HEK293 (cell line): ENCODE data around the gene CRY1.

Experiments used
- GLIS2 ChIP-seq: fragments of 450-650 bp; formaldehyde crosslinking; IDR thresholded peaks from 2 replicates; pipeline ENCODE4 v1.5.1; 2016; ENCODE audit warnings: missing biosample characterization, missing genetic modification characterization
- KLF10 ChIP-seq: fragments of 450-650 bp; IDR thresholded peaks from 2 replicates; pipeline ENCODE4 v1.5.1; 2018; ENCODE audit warnings: missing biosample characterization, mild to moderate bottlenecking, missing genetic modification characterization
- KLF16 ChIP-seq: fragments of 450-650 bp; formaldehyde crosslinking; IDR thresholded peaks from 2 replicates; pipeline ENCODE4 v1.5.1; 2017; ENCODE audit warnings: missing biosample characterization, missing genetic modification characterization
- MYNN ChIP-seq: fragments of 450-650 bp; formaldehyde crosslinking; IDR thresholded peaks from 2 replicates; pipeline ENCODE4 v1.5.1; 2016; ENCODE audit warnings: missing biosample characterization, missing genetic modification characterization, borderline replicate concordance
- REST ChIP-seq: fragments of 450-650 bp; formaldehyde crosslinking; IDR thresholded peaks from 2 replicates; pipeline ENCODE4 v1.5.1; 2016; ENCODE audit warnings: missing biosample characterization, missing genetic modification characterization
- SP3 ChIP-seq: fragments of 450-650 bp; formaldehyde crosslinking; IDR thresholded peaks from 2 replicates; pipeline ENCODE4 v1.5.1; 2016; ENCODE audit warnings: missing biosample characterization, missing genetic modification characterization
- TRIM28 ChIP-seq: IDR thresholded peaks from 2 replicates; pipeline ENCODE4 v1.6.1; 2011; ENCODE audit warnings: low read length, control low read depth, borderline replicate concordance
- ZBTB17 ChIP-seq: fragments of 450-650 bp; formaldehyde crosslinking; IDR thresholded peaks from 2 replicates; pipeline ENCODE4 v1.5.1; 2016; ENCODE audit warnings: missing biosample characterization, missing genetic modification characterization
- ZBTB20 ChIP-seq: fragments of 450-650 bp; formaldehyde crosslinking; IDR thresholded peaks from 2 replicates; pipeline ENCODE4 v1.5.1; 2016; ENCODE audit warnings: missing biosample characterization, missing genetic modification characterization
- ZFP37 ChIP-seq: fragments of 450-650 bp; formaldehyde crosslinking; IDR thresholded peaks from 2 replicates; pipeline ENCODE4 v1.5.1; 2016; ENCODE audit warnings: missing biosample characterization, missing genetic modification characterization
- ZFP41 ChIP-seq: fragments of 450-650 bp; formaldehyde crosslinking; IDR thresholded peaks from 2 replicates; pipeline ENCODE4 v1.5.1; 2016; ENCODE audit warnings: missing biosample characterization, missing genetic modification characterization, borderline replicate concordance
- ZFP69B ChIP-seq: fragments of 450-650 bp; formaldehyde crosslinking; IDR thresholded peaks from 2 replicates; pipeline ENCODE4 v1.5.1; 2016; ENCODE audit warnings: missing biosample characterization, missing genetic modification characterization
- ZIC2 ChIP-seq: fragments of 450-650 bp; formaldehyde crosslinking; IDR thresholded peaks from 2 replicates; pipeline ENCODE4 v1.5.1; 2016; ENCODE audit warnings: missing biosample characterization, missing genetic modification characterization
- ZNF10 ChIP-seq: fragments of 450-650 bp; formaldehyde crosslinking; IDR thresholded peaks from 2 replicates; pipeline ENCODE4 v1.5.1; 2017; ENCODE audit warnings: missing biosample characterization, missing genetic modification characterization
- ZNF132 ChIP-seq: fragments of 450-650 bp; formaldehyde crosslinking; IDR thresholded peaks from 2 replicates; pipeline ENCODE4 v1.5.1; 2017; ENCODE audit warnings: missing biosample characterization, missing genetic modification characterization, borderline replicate concordance
- ZNF324 ChIP-seq: fragments of 450-650 bp; formaldehyde crosslinking; IDR thresholded peaks from 2 replicates; pipeline ENCODE4 v1.5.1; 2016; ENCODE audit warnings: missing biosample characterization, missing genetic modification characterization
- ZNF341 ChIP-seq: fragments of 450-650 bp; formaldehyde crosslinking; IDR thresholded peaks from 2 replicates; pipeline ENCODE4; 2016; ENCODE audit warnings: low read depth, missing biosample characterization, missing genetic modification characterization
- ZNF366 ChIP-seq: fragments of 450-650 bp; formaldehyde crosslinking; conservative IDR thresholded peaks from 2 replicates; pipeline ENCODE4 v1.5.1; 2016; ENCODE audit warnings: missing biosample characterization, missing genetic modification characterization
- ZNF391 ChIP-seq: fragments of 450-650 bp; formaldehyde crosslinking; IDR thresholded peaks from 2 replicates; pipeline ENCODE4 v1.5.1; 2016; ENCODE audit warnings: low read depth, missing biosample characterization, missing genetic modification characterization, borderline replicate concordance
- ZNF501 ChIP-seq: fragments of 450-650 bp; formaldehyde crosslinking; IDR thresholded peaks from 2 replicates; pipeline ENCODE4 v1.5.1; 2016; ENCODE audit warnings: missing biosample characterization, missing genetic modification characterization
- ZNF548 ChIP-seq: fragments of 450-650 bp; formaldehyde crosslinking; IDR thresholded peaks from 2 replicates; pipeline ENCODE4 v1.5.1; 2016; ENCODE audit warnings: missing biosample characterization, missing genetic modification characterization
- ZNF610 ChIP-seq: fragments of 450-650 bp; formaldehyde crosslinking; IDR thresholded peaks from 2 replicates; pipeline ENCODE4 v1.5.1; 2016; ENCODE audit warnings: missing biosample characterization, missing genetic modification characterization, borderline replicate concordance
- ZNF664 ChIP-seq: fragments of 450-650 bp; formaldehyde crosslinking; IDR thresholded peaks from 2 replicates; pipeline ENCODE4 v1.5.1; 2016; ENCODE audit warnings: missing biosample characterization, missing genetic modification characterization
- ZNF692 ChIP-seq: fragments of 450-650 bp; formaldehyde crosslinking; IDR thresholded peaks from 2 replicates; pipeline ENCODE4 v1.5.1; 2016; ENCODE audit warnings: missing biosample characterization, missing genetic modification characterization
- TF ChIP-seq, protein P1 (sequence below): fragments of 450-650 bp; formaldehyde crosslinking; IDR thresholded peaks from 2 replicates; pipeline ENCODE4 v1.5.1; 2017; ENCODE audit warnings: missing biosample characterization, missing genetic modification characterization
- TF ChIP-seq, protein P2 (sequence below): fragments of 450-650 bp; formaldehyde crosslinking; IDR thresholded peaks from 2 replicates; pipeline ENCODE4 v1.5.1; 2017; ENCODE audit warnings: missing biosample characterization, mild to moderate bottlenecking, missing genetic modification characterization, moderate library complexity
- TF ChIP-seq, protein P3 (sequence below): fragments of 450-650 bp; formaldehyde crosslinking; conservative IDR thresholded peaks from 2 replicates; pipeline ENCODE4 v1.5.1; 2016; ENCODE audit warnings: low read depth, missing biosample characterization, missing genetic modification characterization

The CRY1 gene

GRCh38 chr12:106986625-106987389 is 106.5 kb downstream of the CRY1 start, which contains the start of gene MTERF2 (continued):
- TF ChIP-seq, protein P1, sequence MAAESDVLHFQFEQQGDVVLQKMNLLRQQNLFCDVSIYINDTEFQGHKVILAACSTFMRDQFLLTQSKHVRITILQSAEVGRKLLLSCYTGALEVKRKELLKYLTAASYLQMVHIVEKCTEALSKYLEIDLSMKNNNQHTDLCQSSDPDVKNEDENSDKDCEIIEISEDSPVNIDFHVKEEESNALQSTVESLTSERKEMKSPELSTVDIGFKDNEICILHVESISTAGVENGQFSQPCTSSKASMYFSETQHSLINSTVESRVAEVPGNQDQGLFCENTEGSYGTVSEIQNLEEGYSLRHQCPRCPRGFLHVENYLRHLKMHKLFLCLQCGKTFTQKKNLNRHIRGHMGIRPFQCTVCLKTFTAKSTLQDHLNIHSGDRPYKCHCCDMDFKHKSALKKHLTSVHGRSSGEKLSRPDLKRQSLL (tag by site-specific recombination) = peak; percentile 66; the same call in 1 of the 2 replicates
- TF ChIP-seq REST (tag by site-specific recombination) (0 out of 2 replicates have a peak, but pooled peaks have one; percentile 32), ZIC2 (tag by site-specific recombination) (0 out of 2 replicates have a peak, but pooled peaks have one; percentile 11), ZNF341 (tag by site-specific recombination) (peak; percentile 71), ZFP69B (tag by site-specific recombination) (0 out of 2 replicates have a peak, but pooled peaks have one; percentile 33), ZNF10 (no peak), TRIM28 (0 out of 2 replicates have a peak, but pooled peaks have one; percentile 32), SP3 (tag by site-specific recombination) (peak; percentile 74), ZFP37 (tag by site-specific recombination) (peak; percentile 74; the same call in 1 of the 2 replicates), ZNF664 (tag by site-specific recombination) (no peak), ZNF391 (tag by site-specific recombination) (0 out of 2 replicates have a peak, but pooled peaks have one; percentile 42), KLF10 (0 out of 2 replicates have a peak, but pooled peaks have one; percentile 6), MYNN (tag by site-specific recombination) (no peak), KLF16 (tag by site-specific recombination) (peak; percentile 72; the same call in 1 of the 2 replicates), ZNF132 (tag by site-specific recombination) (no peak), ZNF324 (tag by site-specific recombination) (0 out of 2 replicates have a peak, but pooled peaks have one; percentile 26), ZNF610 (peak; percentile 51; the same call in 1 of the 2 replicates), ZNF692 (tag by site-specific recombination) (peak; percentile 65), ZBTB20 (tag by site-specific recombination) (peak; percentile 79), ZNF501 (tag by site-specific recombination) (peak; percentile 87; the same call in 1 of the 2 replicates), ZNF366 (tag by site-specific recombination) (peak; percentile 51), GLIS2 (peak; percentile 75), ZNF548 (no peak), ZFP41 (no peak), ZBTB17 (tag by site-specific recombination) (peak; percentile 93)
- TF ChIP-seq, protein P2, sequence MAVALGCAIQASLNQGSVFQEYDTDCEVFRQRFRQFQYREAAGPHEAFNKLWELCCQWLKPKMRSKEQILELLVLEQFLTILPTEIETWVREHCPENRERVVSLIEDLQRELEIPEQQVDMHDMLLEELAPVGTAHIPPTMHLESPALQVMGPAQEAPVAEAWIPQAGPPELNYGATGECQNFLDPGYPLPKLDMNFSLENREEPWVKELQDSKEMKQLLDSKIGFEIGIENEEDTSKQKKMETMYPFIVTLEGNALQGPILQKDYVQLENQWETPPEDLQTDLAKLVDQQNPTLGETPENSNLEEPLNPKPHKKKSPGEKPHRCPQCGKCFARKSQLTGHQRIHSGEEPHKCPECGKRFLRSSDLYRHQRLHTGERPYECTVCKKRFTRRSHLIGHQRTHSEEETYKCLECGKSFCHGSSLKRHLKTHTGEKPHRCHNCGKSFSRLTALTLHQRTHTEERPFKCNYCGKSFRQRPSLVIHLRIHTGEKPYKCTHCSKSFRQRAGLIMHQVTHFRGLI = no peak
- TF ChIP-seq, protein P3, sequence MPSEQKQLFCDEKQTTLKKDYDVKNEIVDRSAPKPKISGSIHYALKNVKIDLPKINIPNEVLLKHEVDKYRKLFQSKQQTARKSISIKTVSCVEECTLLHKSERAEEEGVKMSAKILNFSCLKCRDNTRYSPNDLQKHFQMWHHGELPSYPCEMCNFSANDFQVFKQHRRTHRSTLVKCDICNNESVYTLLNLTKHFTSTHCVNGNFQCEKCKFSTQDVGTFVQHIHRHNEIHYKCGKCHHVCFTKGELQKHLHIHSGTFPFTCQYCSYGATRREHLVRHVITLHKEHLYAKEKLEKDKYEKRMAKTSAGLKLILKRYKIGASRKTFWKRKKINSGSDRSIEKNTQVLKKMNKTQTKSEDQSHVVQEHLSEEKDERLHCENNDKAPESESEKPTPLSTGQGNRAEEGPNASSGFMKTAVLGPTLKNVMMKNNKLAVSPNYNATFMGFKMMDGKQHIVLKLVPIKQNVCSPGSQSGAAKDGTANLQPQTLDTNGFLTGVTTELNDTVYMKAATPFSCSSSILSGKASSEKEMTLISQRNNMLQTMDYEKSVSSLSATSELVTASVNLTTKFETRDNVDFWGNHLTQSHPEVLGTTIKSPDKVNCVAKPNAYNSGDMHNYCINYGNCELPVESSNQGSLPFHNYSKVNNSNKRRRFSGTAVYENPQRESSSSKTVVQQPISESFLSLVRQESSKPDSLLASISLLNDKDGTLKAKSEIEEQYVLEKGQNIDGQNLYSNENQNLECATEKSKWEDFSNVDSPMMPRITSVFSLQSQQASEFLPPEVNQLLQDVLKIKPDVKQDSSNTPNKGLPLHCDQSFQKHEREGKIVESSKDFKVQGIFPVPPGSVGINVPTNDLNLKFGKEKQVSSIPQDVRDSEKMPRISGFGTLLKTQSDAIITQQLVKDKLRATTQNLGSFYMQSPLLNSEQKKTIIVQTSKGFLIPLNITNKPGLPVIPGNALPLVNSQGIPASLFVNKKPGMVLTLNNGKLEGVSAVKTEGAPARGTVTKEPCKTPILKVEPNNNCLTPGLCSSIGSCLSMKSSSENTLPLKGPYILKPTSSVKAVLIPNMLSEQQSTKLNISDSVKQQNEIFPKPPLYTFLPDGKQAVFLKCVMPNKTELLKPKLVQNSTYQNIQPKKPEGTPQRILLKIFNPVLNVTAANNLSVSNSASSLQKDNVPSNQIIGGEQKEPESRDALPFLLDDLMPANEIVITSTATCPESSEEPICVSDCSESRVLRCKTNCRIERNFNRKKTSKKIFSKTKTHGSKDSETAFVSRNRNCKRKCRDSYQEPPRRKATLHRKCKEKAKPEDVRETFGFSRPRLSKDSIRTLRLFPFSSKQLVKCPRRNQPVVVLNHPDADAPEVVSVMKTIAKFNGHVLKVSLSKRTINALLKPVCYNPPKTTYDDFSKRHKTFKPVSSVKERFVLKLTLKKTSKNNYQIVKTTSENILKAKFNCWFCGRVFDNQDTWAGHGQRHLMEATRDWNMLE (tag by site-specific recombination) = no peak
